D721Med (cell line): ENCODE results near the gene NEDD9.

Experiments used
- DNase-seq: peaks from one replicate; pipeline ENCODE4 v3.0.0; 2011; ENCODE audit warnings: low spot score; ENCODE audit not compliant: insufficient read length
- FAIRE-seq: peaks from 2 replicates; lab custom pipeline; 2011; peaks lifted over from hg19 to GRCh38; lab: Jason Lieb, UNC
- CTCF ChIP-seq: IDR thresholded peaks from 2 replicates; pipeline ENCODE4 v1.5.1; 2012; ENCODE audit warnings: mild to moderate bottlenecking, control low read depth; ENCODE audit not compliant: insufficient read depth; ENCODE audit errors: missing control alignments

The NEDD9 gene

GRCh38 chr6:11215773-11216172 is 16.7 kb downstream of the NEDD9 start:
- TF ChIP-seq CTCF, result no peak
- no peak for FAIRE-seq
- no peak for DNase-seq

- no peak for TF ChIP-seq CTCF
- FAIRE-seq (no peak), DNase-seq (no peak)
Measured at GRCh38 chr6:11214901-11215300, 17.6 kb downstream of the NEDD9 start.

- no peak for DNase-seq
- no peak for TF ChIP-seq CTCF
- no peak for FAIRE-seq
Measured at GRCh38 chr6:11214084-11214833, 18.2 kb downstream of the NEDD9 start.

- FAIRE-seq (no peak), DNase-seq (no peak)
- TF ChIP-seq CTCF, result no peak
Measured at GRCh38 chr6:11213422-11214021, 18.9 kb downstream of the NEDD9 start.

- FAIRE-seq (no peak), DNase-seq (no peak)
- no peak for TF ChIP-seq CTCF
Measured at GRCh38 chr6:11212664-11213063, 19.8 kb downstream of the NEDD9 start.

GRCh38 chr6:11211254-11211653 is 21.2 kb downstream of the NEDD9 start:
- no peak for TF ChIP-seq CTCF
- DNase-seq (no peak), FAIRE-seq (no peak)
